C4-2B (cell line): ENCODE data around the gene PTGR2.

ENCODE experiments used
- ZFX ChIP-seq: fragments of 450-650 bp; IDR thresholded peaks from 2 replicates; pipeline ENCODE4 v1.6.1; 2017
- TF ChIP-seq, protein P1 (sequence below): fragments of 450-650 bp; conservative IDR thresholded peaks from 2 replicates; pipeline ENCODE4 v1.5.1; 2017; ENCODE audit warnings: mild to moderate bottlenecking

- TF ChIP-seq, protein P1, sequence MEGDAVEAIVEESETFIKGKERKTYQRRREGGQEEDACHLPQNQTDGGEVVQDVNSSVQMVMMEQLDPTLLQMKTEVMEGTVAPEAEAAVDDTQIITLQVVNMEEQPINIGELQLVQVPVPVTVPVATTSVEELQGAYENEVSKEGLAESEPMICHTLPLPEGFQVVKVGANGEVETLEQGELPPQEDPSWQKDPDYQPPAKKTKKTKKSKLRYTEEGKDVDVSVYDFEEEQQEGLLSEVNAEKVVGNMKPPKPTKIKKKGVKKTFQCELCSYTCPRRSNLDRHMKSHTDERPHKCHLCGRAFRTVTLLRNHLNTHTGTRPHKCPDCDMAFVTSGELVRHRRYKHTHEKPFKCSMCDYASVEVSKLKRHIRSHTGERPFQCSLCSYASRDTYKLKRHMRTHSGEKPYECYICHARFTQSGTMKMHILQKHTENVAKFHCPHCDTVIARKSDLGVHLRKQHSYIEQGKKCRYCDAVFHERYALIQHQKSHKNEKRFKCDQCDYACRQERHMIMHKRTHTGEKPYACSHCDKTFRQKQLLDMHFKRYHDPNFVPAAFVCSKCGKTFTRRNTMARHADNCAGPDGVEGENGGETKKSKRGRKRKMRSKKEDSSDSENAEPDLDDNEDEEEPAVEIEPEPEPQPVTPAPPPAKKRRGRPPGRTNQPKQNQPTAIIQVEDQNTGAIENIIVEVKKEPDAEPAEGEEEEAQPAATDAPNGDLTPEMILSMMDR, result no peak
- no peak for TF ChIP-seq ZFX
Observed at GRCh38 chr14:73804636-73805035, 47.0 kb upstream of the PTGR2 start.
